MM.1S (cell line): ENCODE measurements around the gene MAFB.

Experiments
- CTCF ChIP-seq: fragments of 300-600 bp; sonication (generic); IDR thresholded peaks from 2 replicates; pipeline ENCODE4 v1.5.1; 2016; ENCODE audit warnings: antibody characterized with exemption, low read length, mixed read lengths
- EZH2phosphoT487 ChIP-seq: fragments of 300-600 bp; sonication (generic); IDR thresholded peaks from 2 replicates; pipeline ENCODE4 v1.6.1; 2018; ENCODE audit warnings: antibody characterized with exemption, low read length

GRCh38 chr20:40689100-40689942 is at the start of gene MAFB:
- TF ChIP-seq CTCF = no peak
- TF ChIP-seq EZH2phosphoT487 = no peak
